Fibroblast of skin of left biceps (primary cell): ENCODE data around the gene SF3B3.
A peak's percentile ranks its signal among the peaks of the same experiment; 100 is the strongest.

Source experiments
- DNase-seq, 2 experiments: peaks; one replicate each; pipeline ENCODE4 v3.0.0-alpha.2; 2013; ENCODE audit warnings: low read depth in 2 of 2

SF3B3 gene

GRCh38 chr16:70523743-70524398 is at the start of gene SF3B3:
TSS of gene SF3B3 (plus strand) at chr16:70523816. CDS start at chr16:70526657, 2,841 bp downstream.
- no peak for DNase-seq

- DNase-seq = no peak
These were observed 49.1 kb upstream of the SF3B3 start for GRCh38 chr16:70474320-70475053.

GRCh38 chr16:70475054-70475871 is 48.4 kb upstream of the SF3B3 start:
- DNase-seq = no peak

- peak; percentile 36 to 47 for DNase-seq
These were observed 47.2 kb upstream of the SF3B3 start for GRCh38 chr16:70476272-70477020.

- no peak for DNase-seq
These were observed 45.4 kb upstream of the SF3B3 start for GRCh38 chr16:70478169-70478568.

GRCh38 chr16:70478912-70479341 is 44.7 kb upstream of the SF3B3 start:
- no peak for DNase-seq

- no peak for DNase-seq
These were observed 43.2 kb upstream of the SF3B3 start for GRCh38 chr16:70480127-70481105.

- DNase-seq = no peak
These were observed 41.6 kb upstream of the SF3B3 start for GRCh38 chr16:70481929-70482536.

- no peak for DNase-seq
These were observed 41.0 kb upstream of the SF3B3 start for GRCh38 chr16:70482624-70483023.

GRCh38 chr16:70483426-70483825 is 40.2 kb upstream of the SF3B3 start:
- DNase-seq = no peak

GRCh38 chr16:70484867-70485266 is 38.7 kb upstream of the SF3B3 start:
- no peak for DNase-seq

GRCh38 chr16:70490261-70490660 is 33.4 kb upstream of the SF3B3 start:
- no peak for DNase-seq

GRCh38 chr16:70493802-70494201 is 29.8 kb upstream of the SF3B3 start:
- DNase-seq = no peak

GRCh38 chr16:70494202-70494770 is 29.3 kb upstream of the SF3B3 start:
- DNase-seq = no peak

- no peak for DNase-seq
These were observed 28.8 kb upstream of the SF3B3 start for GRCh38 chr16:70494777-70495176.

- no peak for DNase-seq
These were observed 28.0 kb upstream of the SF3B3 start for GRCh38 chr16:70495425-70496182.

- no peak for DNase-seq
These were observed 27.1 kb upstream of the SF3B3 start for GRCh38 chr16:70496513-70496912.

GRCh38 chr16:70508752-70509151 is 14.9 kb upstream of the SF3B3 start:
- DNase-seq = no peak

- DNase-seq = no peak
These were observed 13.4 kb upstream of the SF3B3 start for GRCh38 chr16:70510216-70510615.
